ENCODE results near the gene DEFB132. TPM values are rescaled to one million over a fixed set of nuclear protein-coding genes. Genes with fewer than 3 reads are reported as not detected.
A peak's percentile ranks its signal among the peaks of the same experiment; 100 is the strongest.

The DEFB132 gene
- total and polyA plus RNA-seq, 2 of the 13 experiments (the other 11 are each of a cell fraction or from before 2014, with no cell fraction given) = not detected

DNA sequence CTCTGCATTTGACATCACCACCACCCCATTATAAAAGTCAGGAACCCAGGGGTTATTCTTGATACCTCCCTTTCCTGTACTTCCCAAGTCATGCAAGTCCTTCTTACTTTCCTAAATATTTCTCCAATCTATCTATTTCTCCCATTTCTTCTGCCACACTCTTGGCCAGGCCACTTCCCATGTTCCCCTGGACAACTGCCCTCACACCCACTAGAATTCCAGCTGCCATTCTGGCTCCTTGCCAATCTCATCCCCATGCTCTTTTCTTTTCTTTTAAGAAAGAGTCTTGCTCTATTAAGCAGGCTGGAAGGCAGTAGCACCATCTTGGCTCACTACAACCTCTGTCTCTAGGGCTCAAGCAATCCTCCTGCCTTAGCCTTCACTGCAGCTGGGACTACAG lies 15.2 kb downstream of the DEFB132 start:
- ATAC-seq (no peak), FAIRE-seq (no peak), DNase-seq (ENCODE audit: low spot score) (no peak)
- H3K4me3 ChIP-seq (replicated peaks in 1 of 3; ENCODE audit: insufficient read depth in 1 of 3, low read depth in 2 of 3, low read length in 3 of 3) = no peak overlapping the region
- no peak for TF ChIP-seq KLF16 (CRISPR knock-in tag; IDR thresholded peaks at IDR 0.05)
- TF ChIP-seq RFXAP (CRISPR knock-in tag; IDR thresholded peaks at IDR 0.05; ENCODE audit: borderline replicate concordance) = no peak
- TF ChIP-seq SMAD3 (CRISPR knock-in tag; IDR thresholded peaks at IDR 0.05) = no peak
- TF ChIP-seq ZNF296 (CRISPR knock-in tag; conservative IDR thresholded peaks at IDR 0.05) = no peak
- TF ChIP-seq RNF2 (conservative IDR thresholded peaks at IDR 0.05; ENCODE audit: low read depth) = no peak
- TF ChIP-seq TBX3 (IDR thresholded peaks at IDR 0.05; ENCODE audit: borderline replicate concordance) = no peak
- peak; percentile 85 for TF ChIP-seq LCORL (IDR thresholded peaks at IDR 0.05)
- no peak for TF ChIP-seq LCORL (CRISPR knock-in tag; IDR thresholded peaks at IDR 0.05)
- no peaks in the 10 kb centered on the region for H3K79me2 ChIP-seq (ENCODE audit: insufficient read depth, low read length)
- POLR2A ChIA-PET = no interaction called here
- no peak overlapping the region for H3K4me2 ChIP-seq (ENCODE audit: low read depth, low read length)
- BruUV-seq (replicated peaks) = no TSS peak
- H3K27me3 ChIP-seq (ENCODE audit: control insufficient read depth in 1 of 2, insufficient read depth in 2 of 2, low read length in 2 of 2) = peaks cover 0 to 3% of the 10 kb centered on the region in 2 experiments; a peak in 1 of 5 replicates
- in situ Hi-C loops (cut with HindIII; ENCODE audit: extremely low pct_ligation_motif_present, low pct_unique_long_range_greater_than_20kb) (no loop called here), intact Hi-C loops (cut with micrococcal nuclease; ENCODE audit: unreplicated experiment) (no loop called here)
- CTCF ChIA-PET (ENCODE audit: low intra/inter-chr PET ratio, low total read pairs) = no interaction called here
- H3K36me3 ChIP-seq (replicated peaks in 1 of 2; ENCODE audit: control insufficient read depth in 1 of 2, insufficient read depth in 2 of 2, low read length in 2 of 2) = peaks cover 19 to 28% of the 10 kb centered on the region in 2 experiments
- H3K9ac ChIP-seq (ENCODE audit: insufficient read depth, low read depth, low read length) = no peak overlapping the region
- no peaks in the 10 kb centered on the region for H4K20me1 ChIP-seq (ENCODE audit: insufficient read depth, low read length)
- no peak overlapping the region for H2AFZ ChIP-seq (ENCODE audit: low read length)
- H3K4me1 ChIP-seq (ENCODE audit: insufficient read depth, low read length) = no peaks in the 10 kb centered on the region
- H3K27ac ChIP-seq (ENCODE audit: extremely low read length, insufficient read depth, low read length) = no peak overlapping the region
- H3K9me3 ChIP-seq (ENCODE audit: low read length) = no peaks in the 10 kb centered on the region

DNA sequence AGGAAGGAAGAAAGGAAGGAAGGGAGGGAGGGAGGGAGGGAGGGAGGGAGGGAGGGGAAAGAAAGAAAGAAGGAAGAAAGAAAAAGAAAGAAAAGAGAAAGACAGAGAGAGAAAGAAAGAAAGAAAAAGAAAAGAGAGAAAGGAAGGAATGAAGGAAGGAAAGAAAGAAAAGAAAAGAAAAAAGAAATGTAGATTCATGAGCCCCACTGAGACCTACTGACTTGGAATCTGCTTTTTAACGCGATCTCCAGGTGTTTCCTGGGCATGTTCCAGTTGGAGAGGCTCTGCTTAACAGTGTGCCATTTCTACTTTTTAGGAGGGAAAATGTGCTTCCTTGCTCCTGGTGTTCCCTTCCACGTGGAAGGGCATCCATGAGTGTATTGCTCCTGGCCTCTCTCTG lies 16.4 kb downstream of the DEFB132 start:
- POLR2A ChIA-PET = no interaction called here
- Histone ChIP-seq H2AFZ (ENCODE audit: low read length) (no peak overlapping the region), H4K20me1 (ENCODE audit: insufficient read depth, low read length) (no peaks in the 10 kb centered on the region), H3K27me3 (ENCODE audit: control insufficient read depth in 1 of 2, insufficient read depth in 2 of 2, low read length in 2 of 2) (no peaks in the 10 kb centered on the region), H3K4me3 (replicated peaks in 1 of 3; ENCODE audit: insufficient read depth in 1 of 3, low read depth in 2 of 3, low read length in 3 of 3) (no peak overlapping the region), H3K4me2 (ENCODE audit: low read depth, low read length) (no peak overlapping the region), H3K9ac (ENCODE audit: insufficient read depth, low read depth, low read length) (no peak overlapping the region), H3K9me3 (ENCODE audit: low read length) (no peaks in the 10 kb centered on the region), H3K79me2 (ENCODE audit: insufficient read depth, low read length) (no peaks in the 10 kb centered on the region), H3K4me1 (ENCODE audit: insufficient read depth, low read length) (no peaks in the 10 kb centered on the region), H3K36me3 (replicated peaks in 1 of 2; ENCODE audit: control insufficient read depth in 1 of 2, insufficient read depth in 2 of 2, low read length in 2 of 2) (peaks cover 25 to 38% of the 10 kb centered on the region in 2 experiments), H3K27ac (ENCODE audit: extremely low read length, insufficient read depth, low read length) (no peak overlapping the region)
- FAIRE-seq = peak; percentile 15
- no peak for DNase-seq (ENCODE audit: low spot score)
- WGBS (ENCODE audit: low lambda C conversion rate) = 92% methylated on average over 3 of the region's 3 CpGs
- ATAC-seq = no peak
- intact Hi-C loops (cut with micrococcal nuclease; ENCODE audit: unreplicated experiment) (no loop called here), in situ Hi-C loops (cut with HindIII; ENCODE audit: extremely low pct_ligation_motif_present, low pct_unique_long_range_greater_than_20kb) (no loop called here)
- no TSS peak for BruUV-seq (replicated peaks)
- CTCF ChIA-PET (ENCODE audit: low intra/inter-chr PET ratio, low total read pairs) = no interaction called here
- no peak for TF ChIP-seq CBX2 (IDR thresholded peaks at IDR 0.05; ENCODE audit: low read depth, low read length)
- no peak for TF ChIP-seq CBX2 (CRISPR knock-in tag; IDR thresholded peaks at IDR 0.05; ENCODE audit: low read depth)
- peak; percentile 61 for TF ChIP-seq HNRNPK (IDR thresholded peaks at IDR 0.05; ENCODE audit: low read depth, low read length, poor library complexity, severe bottlenecking)
- no peak for TF ChIP-seq ZNF431 (CRISPR knock-in tag; IDR thresholded peaks at IDR 0.05; ENCODE audit: borderline replicate concordance, low read depth)
- TF ChIP-seq U2AF2 (IDR thresholded peaks at IDR 0.05; ENCODE audit: low read depth, low read length) = peak; percentile 55; the same call in 1 of the 2 replicates

All from HepG2 (cell line).